Measurements from ENCODE around the gene RUNX1.

The RUNX1 gene

GRCh38 chr21:34864370-34865149, 184.5 kb downstream of the RUNX1 start:
- DNase-seq (ENCODE audit: low read depth in 1 of 2, low spot score in 1 of 2): no peak

GRCh38 chr21:34862951-34863350, 186.2 kb downstream of the RUNX1 start:
- DNase-seq (ENCODE audit: low read depth in 1 of 2, low spot score in 1 of 2): no peak

GRCh38 chr21:34861258-34861657, 187.8 kb downstream of the RUNX1 start:
- no peak for DNase-seq (ENCODE audit: low read depth in 1 of 2, low spot score in 1 of 2)

- no peak for DNase-seq (ENCODE audit: low read depth in 1 of 2, low spot score in 1 of 2)
Measured at GRCh38 chr21:34859976-34860653, 189.0 kb downstream of the RUNX1 start.

GRCh38 chr21:34858559-34858958, 190.5 kb downstream of the RUNX1 start:
- DNase-seq (ENCODE audit: low read depth in 1 of 2, low spot score in 1 of 2): no peak

- DNase-seq (ENCODE audit: low read depth in 1 of 2, low spot score in 1 of 2): no peak
Measured at GRCh38 chr21:34857874-34858273, 191.2 kb downstream of the RUNX1 start.

- no peak for DNase-seq (ENCODE audit: low read depth in 1 of 2, low spot score in 1 of 2)
Measured at GRCh38 chr21:34857122-34857713, 191.9 kb downstream of the RUNX1 start.

GRCh38 chr21:34852448-34852847, 196.7 kb downstream of the RUNX1 start:
- DNase-seq (ENCODE audit: low read depth in 1 of 2, low spot score in 1 of 2): no peak

- DNase-seq (ENCODE audit: low read depth in 1 of 2, low spot score in 1 of 2): no peak
Measured at GRCh38 chr21:34850166-34850690, 198.9 kb downstream of the RUNX1 start.

GRCh38 chr21:34846601-34847112, 202.4 kb downstream of the RUNX1 start:
- no peak for DNase-seq (ENCODE audit: low read depth in 1 of 2, low spot score in 1 of 2)

GRCh38 chr21:34845521-34846451, 203.3 kb downstream of the RUNX1 start:
- DNase-seq (ENCODE audit: low read depth in 1 of 2, low spot score in 1 of 2): no peak

- no peak for DNase-seq (ENCODE audit: low read depth in 1 of 2, low spot score in 1 of 2)
Measured at GRCh38 chr21:34844924-34845238, 204.2 kb downstream of the RUNX1 start.

- DNase-seq (ENCODE audit: low read depth in 1 of 2, low spot score in 1 of 2): no peak
Measured at GRCh38 chr21:34844013-34844923, 204.8 kb downstream of the RUNX1 start.

- DNase-seq (ENCODE audit: low read depth in 1 of 2, low spot score in 1 of 2): no peak
Measured at GRCh38 chr21:34843562-34843961, 205.5 kb downstream of the RUNX1 start.

GRCh38 chr21:34841154-34841553, 207.9 kb downstream of the RUNX1 start:
- DNase-seq (ENCODE audit: low read depth in 1 of 2, low spot score in 1 of 2): no peak

GRCh38 chr21:34840693-34841092, 208.4 kb downstream of the RUNX1 start:
- no peak for DNase-seq (ENCODE audit: low read depth in 1 of 2, low spot score in 1 of 2)

- DNase-seq (ENCODE audit: low read depth in 1 of 2, low spot score in 1 of 2): no peak
Measured at GRCh38 chr21:34838956-34839820, 209.9 kb downstream of the RUNX1 start.

GRCh38 chr21:34836933-34837505, 212.1 kb downstream of the RUNX1 start:
- no peak for DNase-seq (ENCODE audit: low read depth in 1 of 2, low spot score in 1 of 2)
